Stimulated activated CD4-positive, alpha-beta T cell treated with anti-CD3 and anti-CD28 coated beads, TNF-alpha, amount 100 ng/mL, for 4 hours (primary cell): ENCODE results near the gene SERPINB5.

Experiments used
- DNase-seq, 3 experiments: peaks; one replicate each; pipeline ENCODE4 v3.0.0-alpha.2; 2020; ENCODE audit warnings: low read depth in 3 of 3

Gene SERPINB5

GRCh38 chr18:63468575-63468974 is 8.2 kb upstream of the SERPINB5 start:
- DNase-seq, result no peak

GRCh38 chr18:63470751-63471150 is 6.0 kb upstream of the SERPINB5 start:
- DNase-seq, result no peak

DNA sequence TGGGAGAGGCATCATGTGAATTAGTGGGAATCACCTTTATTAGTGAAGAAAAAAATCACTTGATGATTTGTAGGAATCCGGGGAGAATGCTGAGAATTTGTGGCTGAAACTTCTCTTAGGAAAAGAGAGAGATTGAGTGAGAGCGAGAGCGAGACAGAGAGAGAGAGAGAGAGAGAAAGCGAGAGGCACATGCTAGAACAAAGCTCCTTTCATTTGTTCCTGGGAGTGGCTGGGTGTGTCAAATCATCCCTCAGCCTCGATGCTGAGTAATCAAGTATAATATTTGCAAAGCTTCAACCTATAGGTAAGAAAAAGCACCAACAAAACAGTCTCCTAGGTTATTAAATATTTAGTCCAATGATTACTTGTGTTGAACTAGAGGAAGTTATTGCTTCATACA is 4.4 kb upstream of the SERPINB5 start:
- DNase-seq, result no peak

- no peak for DNase-seq
Observed at GRCh38 chr18:63477200-63477599, 442 bp downstream of the SERPINB5 start.

- DNase-seq, result no peak
Observed at GRCh38 chr18:63477968-63478367, 1.2 kb downstream of the SERPINB5 start.

- no peak for DNase-seq
Observed at GRCh38 chr18:63479826-63480225, 3.1 kb downstream of the SERPINB5 start.

DNA sequence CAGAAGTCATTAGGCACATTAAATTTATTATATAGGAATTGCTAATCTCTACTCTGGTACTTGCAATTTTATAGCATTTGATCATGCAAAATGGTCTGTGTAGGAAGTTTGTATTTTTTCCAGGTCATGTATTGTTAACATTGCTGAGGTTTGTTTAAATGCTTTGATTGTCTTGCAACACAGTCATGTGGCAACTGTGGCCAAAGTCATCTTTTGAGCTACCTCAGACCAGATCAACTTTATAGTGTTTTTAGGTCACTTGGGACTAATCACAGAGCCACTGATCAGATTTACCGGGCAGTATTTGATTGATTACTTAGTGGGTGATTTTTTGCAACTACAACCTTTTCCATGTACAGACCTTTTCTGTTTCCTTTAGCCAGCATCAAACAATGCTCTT is 3.7 kb downstream of the SERPINB5 start:
- no peak for DNase-seq

- no peak for DNase-seq
Observed at GRCh38 chr18:63480915-63481314, 4.2 kb downstream of the SERPINB5 start.

DNA sequence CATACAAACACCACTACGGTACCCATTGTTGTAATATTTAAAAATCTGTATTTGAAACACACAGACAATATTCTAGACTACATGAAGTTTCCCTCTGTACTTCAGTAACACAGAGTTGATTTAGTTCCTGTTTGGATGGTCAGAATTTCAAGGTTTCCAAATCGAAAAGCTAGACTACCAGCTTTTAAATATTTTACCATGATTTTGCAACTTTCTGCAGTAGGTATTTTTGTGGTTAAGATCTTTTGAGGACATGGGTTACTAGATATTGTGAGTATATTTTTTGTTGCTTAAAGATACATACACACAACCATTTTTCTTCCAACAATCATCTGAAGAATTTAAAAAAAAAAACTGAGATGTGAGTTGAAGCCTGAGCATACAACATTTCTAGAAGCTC is 10.9 kb downstream of the SERPINB5 start:
- DNase-seq, result no peak

DNA sequence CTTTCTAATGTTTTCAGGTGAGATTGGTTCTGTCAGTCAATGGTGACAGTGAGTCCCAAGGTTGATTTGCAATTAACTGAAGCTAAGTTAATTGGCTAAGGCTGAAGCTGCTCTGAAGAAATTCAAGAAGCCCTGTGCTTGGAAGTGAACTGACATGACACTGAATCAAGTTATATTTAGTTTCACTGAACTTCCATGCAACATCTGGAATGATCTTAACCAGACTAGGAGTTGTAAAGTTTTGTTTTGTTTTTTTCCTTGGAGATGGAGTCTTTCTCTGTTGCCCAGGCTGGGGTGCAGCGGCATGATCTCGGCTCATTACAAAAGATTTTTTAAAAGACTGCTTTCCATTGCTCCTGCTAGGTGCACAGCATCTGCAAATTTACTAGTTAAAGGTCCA is 11.4 kb downstream of the SERPINB5 start:
- DNase-seq, result no peak

- DNase-seq, result no peak
Observed at GRCh38 chr18:63492851-63493250, 16.1 kb downstream of the SERPINB5 start.

DNA sequence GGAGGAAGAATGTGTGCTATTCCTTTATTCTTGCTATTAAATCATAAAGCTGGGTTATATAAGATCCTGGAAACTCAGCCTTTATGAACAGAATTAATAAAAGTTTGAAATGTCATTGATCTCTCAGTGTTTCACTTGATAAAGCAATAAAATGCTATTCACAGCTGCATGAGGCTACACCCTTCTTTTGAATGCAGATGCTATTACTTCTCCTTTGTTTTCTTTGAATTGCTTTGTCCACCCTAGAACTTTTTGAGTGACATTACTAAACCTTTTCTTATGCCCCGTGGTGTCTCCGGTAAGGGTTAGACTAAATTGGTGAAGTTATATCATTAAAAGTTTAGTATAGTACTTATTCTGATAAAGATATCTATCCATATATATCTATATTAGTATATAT is 18.9 kb downstream of the SERPINB5 start:
- no peak for DNase-seq

GRCh38 chr18:63505566-63506335 is 29.0 kb downstream of the SERPINB5 start:
- no peak for DNase-seq

DNA sequence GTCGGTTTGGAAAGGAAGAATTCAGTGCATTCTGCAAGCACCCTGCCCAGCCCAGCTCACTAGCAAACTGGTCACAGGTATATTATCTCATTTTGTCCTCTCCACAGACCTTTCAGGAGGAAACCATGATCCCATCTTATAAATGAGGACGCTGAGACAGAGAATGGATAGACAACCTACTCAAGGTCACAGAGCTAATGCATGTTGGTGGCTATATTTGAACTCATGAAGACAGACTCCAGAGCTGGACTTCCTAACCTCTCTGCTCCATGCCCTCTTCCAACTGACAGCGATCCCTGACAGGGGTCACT is 29.5 kb downstream of the SERPINB5 start:
- DNase-seq, result no peak

- DNase-seq, result no peak
Observed at GRCh38 chr18:63508596-63508995, 31.8 kb downstream of the SERPINB5 start.

- DNase-seq, result no peak
Observed at GRCh38 chr18:63511285-63511684, 34.5 kb downstream of the SERPINB5 start.

DNA sequence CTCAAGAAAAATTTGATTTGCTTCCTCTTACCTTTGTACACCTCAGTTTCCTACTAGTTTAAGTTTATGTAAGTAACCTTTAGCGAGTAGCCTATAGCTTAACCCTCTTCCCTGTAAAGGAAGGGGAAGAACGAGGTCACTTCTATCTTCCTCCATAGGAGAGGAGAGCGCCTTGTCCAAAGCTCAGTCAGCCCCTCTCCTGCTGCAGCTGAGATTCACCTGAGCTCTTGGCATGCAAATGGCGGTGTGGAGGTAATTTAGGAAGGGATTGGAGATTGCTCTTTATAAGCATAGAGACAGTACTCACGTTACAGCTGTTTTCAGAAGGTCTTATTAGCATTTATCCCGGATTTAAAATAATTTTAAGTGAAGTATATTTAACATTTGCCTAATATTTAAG is 37.6 kb downstream of the SERPINB5 start:
- no peak for DNase-seq

- DNase-seq, result no peak
Observed at GRCh38 chr18:63514888-63515678, 38.3 kb downstream of the SERPINB5 start.

DNA sequence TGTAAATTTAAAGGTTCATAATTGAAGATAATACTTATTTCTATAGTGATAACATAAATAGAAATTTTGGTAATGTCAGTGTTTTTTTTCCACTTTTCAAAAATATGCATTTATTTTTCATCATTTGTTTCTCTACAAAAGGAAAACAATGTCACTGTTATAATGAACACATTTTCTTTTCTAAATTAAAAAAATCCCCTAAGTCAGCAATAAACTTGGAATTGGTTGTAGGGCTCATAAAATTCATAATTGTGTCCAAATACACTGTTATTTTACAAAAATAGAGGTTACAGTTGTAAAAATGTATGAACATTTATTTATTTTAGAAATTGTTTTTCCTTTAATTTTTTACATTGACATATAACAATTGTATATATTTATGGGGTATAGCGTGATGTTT is 39.0 kb downstream of the SERPINB5 start:
- no peak for DNase-seq

GRCh38 chr18:63518178-63519012 is 41.6 kb downstream of the SERPINB5 start:
- DNase-seq, result peak in 2 of 3 experiments; percentile 5 to 29

DNA sequence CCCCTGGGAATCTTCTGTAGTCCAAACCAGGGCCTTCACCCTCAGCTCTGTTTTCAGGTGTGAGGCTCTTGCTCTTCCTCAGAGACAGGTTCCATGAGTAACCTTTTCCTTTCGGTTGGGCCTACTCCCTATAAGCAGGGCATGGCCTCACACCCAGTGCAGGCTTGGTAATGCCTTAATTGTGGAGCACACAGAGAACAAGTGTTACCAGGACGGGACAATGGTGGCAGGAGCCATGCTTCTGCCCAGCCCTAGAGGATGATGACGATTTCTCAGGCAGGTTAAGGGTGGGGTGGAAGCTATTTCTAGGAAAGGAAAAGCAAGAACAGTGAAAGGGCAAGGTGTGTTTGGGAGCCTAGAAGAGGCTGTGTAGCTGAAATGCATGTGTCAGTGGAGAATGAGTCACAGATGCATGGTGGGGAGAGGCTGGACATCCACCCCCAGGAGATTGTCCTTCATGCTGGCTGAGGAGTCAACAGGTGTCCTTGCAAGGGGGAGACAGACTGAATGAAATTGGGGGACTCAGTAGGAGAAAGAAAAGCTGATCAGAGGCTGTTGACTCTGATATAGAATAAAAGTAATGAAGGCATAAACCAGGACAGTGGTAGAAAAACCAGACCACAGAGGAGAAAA is 43.4 kb downstream of the SERPINB5 start:
- no peak for DNase-seq

- no peak for DNase-seq
Observed at GRCh38 chr18:63523660-63524059, 46.9 kb downstream of the SERPINB5 start.
